ENCODE measurements around the gene SLC37A2.
"Not testable (repeated sequence)": the region's sequence is repeated elsewhere in the genome, so short reads cannot be mapped to it uniquely, and the experiment has no call there.

Gene SLC37A2

DNA sequence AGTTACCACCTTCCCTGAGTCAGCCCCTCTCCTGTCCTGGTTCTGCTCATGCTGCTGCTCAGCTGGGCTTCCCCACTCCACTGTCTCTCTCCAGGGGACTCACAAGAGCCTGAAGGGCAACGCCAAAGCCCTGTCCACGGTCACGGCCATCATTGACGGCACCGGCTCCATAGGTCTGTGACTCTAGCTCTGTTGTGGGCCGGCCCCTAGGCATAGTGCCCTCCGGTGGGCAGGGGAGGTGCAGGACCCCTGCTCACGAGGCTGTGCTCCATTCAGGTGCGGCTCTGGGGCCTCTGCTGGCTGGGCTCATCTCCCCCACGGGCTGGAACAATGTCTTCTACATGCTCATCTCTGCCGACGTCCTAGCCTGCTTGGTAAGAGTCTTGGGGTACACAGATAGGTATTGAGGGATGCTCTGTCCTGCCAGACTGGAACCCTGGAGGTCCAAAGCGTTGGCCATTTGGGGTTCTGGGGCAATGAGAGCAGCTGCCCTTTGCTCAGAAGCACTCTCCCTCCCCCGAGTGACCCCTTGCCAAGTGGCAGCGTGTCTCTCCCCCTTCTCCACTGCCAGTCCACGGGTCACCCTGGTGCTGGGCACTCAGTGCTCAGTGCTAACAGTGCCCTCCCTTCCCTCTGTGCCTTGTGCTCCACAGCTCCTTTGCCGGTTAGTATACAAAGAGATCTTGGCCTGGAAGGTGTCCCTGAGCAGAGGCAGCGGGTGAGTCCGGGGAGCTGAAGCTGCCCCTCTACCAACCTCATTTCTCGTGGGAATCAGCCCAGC, 22.4 kb downstream of the SLC37A2 start:
- DNase-seq = no peak

DNA sequence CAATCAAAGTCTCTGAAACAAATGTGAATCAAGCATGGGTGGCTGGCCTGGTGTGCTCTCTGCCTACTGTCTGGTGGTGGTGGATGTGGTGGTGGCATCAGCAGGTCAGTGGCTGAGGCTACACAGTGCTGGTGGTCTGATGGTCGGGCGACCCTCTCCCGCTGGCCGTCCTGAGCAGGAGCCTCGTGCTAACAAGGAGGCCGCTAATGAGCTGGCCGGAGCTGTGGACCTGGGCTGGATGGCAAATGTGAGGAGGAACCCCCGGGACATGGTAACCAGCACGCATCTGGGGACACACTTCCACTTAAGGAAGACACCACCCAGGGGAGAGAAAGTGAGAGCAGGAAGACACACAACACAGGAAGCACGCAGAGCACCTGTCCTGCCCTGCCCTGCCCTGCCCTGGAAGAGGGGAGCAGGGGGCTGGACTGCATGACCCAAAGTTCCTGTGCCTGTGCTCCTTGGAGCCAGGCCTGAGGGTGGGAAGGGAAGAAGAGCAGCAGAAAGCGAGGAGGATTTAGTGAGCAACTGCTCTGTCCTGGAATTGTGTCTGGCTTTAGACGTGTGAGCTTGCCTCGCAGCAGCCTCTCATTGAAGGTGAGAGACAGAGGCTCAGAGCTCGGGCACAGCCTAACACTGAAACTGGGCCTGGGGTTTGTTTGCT, 23.7 kb downstream of the SLC37A2 start:
- DNase-seq = no peak

DNA sequence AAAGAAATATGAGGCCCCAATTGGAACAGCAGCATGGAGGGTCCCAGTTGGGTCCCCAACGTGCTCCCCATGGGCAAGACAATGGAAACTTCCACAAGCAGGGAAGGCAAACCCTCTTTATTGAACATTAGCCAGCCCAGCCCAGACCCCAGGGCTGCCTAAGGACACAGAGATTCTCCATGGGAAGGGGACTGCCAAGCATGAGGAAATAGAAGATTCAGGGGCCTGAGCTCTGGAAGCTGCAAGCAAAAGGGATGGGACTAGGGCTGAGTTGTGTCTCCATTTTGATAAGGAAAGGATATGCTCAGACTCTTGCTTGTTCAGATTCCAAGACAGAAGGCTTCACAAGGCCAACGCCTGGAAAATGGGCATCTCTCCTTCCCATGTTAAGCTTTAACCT, 25.0 kb downstream of the SLC37A2 start:
- no peak for DNase-seq

DNA sequence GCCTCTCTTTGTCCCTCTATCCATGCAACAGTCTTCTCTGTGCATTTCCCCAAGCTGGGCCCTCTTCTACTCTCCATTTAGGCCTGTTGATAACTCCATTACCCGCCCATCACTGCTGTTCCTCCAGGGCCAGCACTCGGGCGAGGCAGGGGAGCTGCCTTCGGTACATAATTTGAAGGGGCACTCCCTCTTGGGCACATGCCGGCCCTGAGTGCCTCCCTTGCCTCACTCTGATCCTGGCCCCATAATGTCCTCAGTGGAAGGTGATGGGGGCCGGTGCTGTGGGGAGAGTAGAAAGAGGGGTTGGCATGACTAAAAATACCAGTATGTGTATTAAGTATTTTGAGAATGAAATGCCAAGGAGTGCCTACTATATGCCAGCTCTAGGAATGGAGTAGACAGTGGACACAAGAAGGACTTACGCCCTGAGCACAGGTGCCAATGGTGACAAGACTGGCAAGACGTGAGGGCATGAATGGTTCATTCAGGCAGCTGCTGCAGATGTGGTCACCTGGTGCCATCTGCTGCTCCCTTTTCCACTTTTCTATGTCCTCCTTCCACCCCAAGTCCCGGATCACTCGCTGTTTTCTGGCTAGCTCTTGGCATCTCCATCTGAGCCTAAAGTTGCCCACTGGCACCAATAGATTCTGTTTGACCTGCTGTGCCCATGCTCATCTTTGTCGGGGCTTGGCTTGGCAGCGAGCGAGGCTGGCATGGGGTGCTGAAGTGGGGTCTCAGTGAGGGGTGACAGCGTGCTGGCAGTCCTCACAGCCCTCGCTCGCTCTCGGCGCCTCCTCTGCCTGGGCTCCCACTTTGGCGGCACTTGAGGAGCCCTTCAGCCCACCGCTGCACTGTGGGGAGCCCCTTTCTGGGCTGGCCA, 25.7 kb downstream of the SLC37A2 start:
- DNase-seq = no peak

DNA sequence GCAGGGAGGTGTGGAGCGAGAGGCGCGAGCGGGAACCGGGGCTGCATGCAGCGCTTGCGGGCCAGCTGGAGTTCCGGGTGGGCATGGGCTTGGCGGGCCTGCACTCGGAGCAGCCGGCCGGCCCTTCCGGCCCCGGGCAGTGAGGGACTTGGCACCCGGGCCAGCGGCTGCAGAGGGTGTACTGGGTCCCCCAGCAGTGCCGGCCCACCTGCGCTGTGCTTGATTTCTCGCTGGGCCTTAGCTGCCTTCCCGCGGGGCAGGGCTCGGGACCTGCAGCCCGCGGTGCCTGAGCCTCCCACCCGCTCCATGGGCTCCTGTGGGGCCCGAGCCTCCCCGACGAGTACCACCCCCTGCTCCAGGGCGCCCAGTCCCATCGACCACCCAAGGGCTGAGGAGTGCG, 26.4 kb downstream of the SLC37A2 start:
- DNase-seq = not testable (repeated sequence)

DNA sequence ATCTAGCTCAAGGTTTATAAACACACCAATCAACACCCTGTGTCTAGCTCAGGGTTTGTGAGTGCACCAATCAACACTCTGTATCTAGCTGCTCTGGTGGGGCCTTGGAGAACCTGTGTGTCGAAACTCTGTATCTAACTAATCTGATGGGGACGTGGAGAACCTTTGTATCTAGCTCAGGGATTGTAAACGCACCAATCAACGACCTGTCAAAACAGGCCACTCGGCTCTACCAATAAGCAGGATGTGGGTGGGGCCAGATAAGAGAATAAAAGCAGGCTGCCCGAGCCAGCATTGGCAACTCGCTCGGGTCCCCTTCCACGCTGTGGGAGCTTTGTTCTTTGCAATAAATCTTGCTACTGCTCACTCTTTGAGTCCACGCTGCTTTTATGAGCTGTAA, 27.0 kb downstream of the SLC37A2 start:
- DNase-seq = not testable (repeated sequence)

DNA sequence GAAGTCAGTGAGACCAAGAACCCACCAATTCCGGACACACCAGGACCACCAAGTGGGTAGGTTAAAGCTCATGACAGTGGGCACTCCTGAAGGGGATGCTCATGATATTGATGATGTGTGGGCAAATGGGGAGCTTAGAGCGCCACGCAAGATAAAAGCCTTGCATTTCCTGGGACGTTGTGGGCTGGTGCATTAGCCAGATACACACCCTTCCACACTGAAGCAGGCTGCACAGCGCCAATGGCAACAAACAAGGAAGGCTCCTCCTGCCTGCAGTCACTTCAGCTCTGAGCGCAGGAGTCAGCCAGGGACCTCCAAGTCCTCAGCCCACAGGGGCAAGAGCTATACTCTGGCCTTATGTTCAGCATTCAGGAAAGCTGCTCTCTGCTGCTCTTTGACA, 27.7 kb downstream of the SLC37A2 start:
- DNase-seq = no peak

DNA sequence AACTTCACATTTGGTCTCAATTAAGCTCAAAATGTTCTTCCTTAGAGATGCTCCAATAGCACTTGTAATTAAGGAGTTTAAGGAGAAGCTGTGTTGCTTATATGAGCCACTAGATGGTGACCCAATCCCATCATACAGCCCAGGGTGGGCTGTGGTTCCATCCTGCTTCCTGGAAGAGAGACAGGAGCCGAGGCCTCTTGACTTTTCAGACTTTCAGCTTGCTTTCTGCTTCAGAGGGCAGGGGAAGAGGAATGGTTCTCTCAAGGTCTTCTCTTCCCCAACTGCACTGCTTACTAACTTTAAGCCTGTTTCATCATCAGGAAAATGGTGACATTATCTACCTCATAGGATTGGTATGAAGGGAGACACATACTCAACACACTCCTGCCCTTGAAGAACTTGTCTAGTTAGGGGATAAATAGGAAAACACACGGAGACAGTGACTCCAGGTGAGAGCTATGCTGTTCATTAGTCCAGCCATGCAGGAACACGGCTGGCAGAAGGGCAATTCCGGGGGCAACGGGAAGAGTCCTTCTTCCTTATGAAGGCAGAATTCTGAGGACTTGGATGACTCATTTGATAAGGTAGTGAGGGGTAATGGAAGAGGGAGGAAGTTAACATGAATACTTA, 28.3 kb downstream of the SLC37A2 start:
- DNase-seq = peak; percentile 78

DNA sequence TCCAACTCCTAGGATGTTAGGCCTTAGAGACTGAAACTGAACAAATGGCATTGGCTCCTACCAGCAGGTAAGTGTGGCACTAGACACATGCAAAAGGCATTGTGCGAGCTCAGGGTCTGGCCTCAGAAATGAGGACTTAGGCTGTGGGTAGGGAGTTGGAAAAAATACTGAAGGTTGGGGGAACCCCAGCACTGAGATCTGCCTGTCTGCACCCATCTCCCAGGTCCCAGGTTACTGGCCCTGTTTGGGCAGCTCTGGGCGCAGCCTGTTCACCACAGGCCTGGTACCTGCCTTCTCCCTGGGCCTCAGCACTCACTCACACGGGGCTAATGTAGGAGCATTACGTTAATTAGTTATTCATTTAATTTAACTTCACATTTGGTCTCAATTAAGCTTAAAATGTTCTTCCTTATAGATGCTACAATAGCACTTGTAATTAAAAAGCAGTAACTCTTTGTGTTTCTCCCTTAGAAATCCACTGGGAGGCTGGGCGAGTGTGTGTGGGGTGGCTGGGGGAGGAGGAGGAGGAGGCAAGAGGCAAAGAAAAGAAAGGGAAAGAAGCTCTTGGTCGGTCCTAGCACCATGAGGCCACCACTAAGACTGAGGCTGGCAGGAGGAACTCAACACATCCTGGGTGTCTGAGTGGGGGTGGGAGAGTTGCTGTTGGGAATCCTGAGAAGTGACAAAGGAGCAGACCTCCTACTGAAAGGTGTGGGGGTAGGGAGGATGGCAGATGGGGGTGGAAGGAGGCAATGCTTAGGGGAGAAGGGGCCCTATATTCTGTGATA, 29.0 kb downstream of the SLC37A2 start:
- no peak for DNase-seq

DNA sequence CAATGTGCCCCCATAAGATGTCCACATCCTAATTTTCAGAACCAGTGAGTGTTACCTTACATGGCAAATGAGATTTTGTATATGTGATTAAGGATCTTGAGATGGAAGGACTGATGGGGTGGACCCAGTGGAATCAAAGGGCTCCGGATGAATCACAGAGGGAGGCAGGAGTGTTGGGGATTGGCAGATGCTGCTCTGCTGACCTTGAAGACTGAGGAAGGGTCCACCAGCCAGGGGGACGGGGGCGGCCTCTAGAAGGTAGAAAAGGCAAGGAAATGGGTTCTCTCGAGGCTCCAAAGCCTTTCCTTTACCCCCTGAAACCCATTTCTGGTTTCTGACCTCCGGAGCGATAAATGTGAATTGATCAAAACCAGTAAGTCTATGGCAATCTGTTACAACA, 29.6 kb downstream of the SLC37A2 start:
- no peak for DNase-seq

DNA sequence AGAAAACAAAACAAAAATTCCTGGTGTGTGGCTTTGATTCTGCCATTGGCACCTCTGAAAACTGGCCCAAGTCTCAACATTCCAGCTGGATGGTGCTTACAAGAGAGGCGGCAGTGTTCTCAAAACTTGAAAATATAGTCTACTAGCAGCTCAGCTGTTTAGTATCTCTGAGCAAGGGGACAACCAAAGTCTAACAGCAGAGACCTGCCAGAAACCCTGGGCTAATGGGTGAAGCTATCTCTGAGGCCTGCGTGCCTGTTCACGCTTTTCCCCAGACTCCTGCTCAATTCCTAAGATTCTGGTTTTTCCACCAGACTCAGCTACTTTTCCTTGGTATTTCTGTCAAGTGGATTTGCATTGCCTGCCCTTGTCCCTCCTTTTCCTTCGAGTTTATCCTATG, 30.4 kb downstream of the SLC37A2 start:
- DNase-seq = no peak

DNA sequence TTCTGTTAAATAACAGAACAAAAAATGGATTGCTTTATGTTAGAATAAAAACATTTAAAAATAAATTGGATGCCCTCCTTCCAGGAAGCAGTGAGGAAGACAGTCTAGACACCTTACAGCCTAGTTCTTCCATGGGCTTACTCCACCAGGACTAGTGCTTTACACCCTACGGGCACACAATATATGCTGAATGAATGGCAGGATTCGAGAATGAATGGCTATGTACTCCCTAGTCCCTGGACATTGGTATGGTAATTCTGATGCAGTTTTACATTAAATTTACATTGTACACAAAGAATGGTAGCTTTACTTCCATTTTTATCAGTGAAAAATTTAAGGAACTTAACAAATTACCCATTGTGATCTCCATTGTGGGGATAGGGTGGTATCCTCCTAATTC, 31.6 kb downstream of the SLC37A2 start:
- no peak for DNase-seq

DNA sequence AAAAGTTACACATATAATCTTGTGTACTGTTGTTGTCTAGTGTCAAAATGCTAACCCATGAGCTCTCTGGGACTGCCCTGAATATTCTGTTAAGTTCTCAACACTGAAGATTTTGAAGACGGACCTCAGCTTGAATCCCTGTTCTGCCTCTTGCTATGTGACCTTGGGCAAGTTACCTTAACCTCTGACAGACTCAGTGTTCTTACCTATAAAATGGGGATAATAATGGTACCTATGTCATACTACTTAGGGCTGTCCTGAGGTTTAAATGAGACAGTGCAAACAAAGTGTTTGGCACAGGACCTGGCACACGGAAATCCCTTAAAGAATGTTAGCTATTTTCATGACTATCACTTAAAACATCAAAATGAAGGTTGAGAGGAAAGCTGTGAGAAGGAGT, 37.0 kb downstream of the SLC37A2 start:
- DNase-seq = no peak

DNA sequence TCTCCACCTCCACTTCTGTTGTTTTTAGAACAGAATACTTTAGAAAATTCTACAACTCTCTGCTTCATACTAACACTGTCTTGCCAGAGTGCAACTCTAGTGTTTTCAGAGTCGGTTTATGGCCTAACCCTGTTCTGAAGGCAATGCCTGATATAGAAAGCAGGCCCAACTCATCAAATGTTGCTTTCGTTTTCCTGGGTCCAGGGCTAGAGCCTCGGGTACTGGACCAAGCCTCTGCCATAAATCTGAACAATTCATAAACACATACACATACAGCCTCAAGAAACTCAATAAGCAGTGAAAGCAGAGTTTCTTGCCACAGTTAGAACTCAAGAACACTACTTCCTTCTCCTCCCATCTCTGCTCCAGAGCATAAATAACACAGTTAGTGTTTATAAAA, 38.5 kb downstream of the SLC37A2 start:
- DNase-seq = no peak

DNA sequence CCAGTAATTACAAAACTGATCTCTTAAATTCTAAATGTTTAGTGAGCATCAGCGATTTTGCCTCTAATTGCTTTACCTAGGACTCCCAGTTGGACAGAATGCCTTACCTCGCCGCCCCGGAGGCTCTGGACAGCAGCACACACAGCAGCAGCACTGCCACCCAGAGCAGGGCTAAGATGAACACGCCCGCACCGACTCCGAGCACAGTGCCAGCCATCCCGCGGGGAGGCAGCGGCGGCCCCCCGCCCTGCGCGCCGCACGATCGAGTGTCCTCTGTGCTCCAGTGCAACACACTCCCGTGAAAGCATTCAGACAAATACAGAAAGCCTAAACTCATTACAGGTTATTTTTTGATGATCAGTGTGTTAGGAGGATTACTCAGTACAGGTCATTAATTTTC, 38.9 kb downstream of the SLC37A2 start:
- DNase-seq = no peak

DNA sequence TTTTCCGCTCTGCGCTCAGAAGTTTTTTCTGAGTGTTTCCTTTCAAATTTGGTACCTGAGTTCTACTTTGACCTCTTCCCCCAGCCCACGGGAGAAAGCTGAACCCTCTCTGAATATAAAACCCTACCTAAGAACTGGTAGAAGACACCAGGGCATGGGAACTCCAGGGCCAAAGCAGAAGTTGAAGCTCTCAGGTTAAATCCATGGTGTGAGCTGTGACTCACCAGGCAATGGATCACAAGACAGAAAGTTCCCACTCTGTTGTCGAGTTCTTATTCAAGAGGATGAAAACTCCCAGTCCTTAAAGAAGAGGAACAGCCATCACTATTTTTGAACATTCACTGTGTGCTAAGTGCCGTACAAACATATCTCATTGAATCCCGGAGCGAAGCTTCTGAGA, 39.4 kb downstream of the SLC37A2 start:
- no peak for DNase-seq

DNA sequence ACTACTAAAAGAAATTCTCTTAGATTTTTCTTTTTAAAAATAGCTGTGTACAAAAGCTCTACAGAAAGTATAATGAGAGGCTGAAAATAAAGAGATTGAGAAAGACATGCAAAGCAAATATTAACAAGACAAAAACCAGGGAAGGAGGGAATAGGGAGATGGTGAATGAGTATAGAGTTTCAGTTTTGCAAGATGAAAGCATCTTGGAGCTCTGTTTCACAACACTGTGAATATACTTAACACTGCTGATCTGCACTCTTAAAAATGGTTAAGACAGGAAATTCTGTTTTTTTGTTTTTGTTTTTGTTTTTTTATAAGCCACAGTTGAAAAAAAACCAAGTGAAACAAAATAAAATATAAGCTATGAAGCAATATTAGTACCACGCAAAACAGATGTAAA, 42.8 kb downstream of the SLC37A2 start:
- DNase-seq = no peak

DNA sequence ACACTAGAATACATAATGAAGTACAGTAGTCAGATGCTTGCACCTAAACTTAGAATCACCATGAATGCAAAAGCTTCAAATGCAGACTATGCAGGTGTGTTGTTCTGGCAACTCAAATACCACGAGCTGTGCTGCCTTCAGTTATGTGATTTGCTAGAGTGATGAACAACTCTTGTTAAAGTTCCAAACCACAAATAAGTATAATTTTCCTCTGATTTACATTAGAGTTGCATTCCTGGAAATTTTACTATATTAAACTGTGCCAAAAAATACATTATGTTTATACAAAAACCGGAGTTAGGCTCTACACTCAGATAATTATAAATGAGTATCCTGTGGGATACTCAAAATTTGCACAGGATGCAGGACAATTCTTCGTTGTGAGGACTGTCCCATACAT, 45.4 kb downstream of the SLC37A2 start:
- DNase-seq = peak; percentile 70

DNA sequence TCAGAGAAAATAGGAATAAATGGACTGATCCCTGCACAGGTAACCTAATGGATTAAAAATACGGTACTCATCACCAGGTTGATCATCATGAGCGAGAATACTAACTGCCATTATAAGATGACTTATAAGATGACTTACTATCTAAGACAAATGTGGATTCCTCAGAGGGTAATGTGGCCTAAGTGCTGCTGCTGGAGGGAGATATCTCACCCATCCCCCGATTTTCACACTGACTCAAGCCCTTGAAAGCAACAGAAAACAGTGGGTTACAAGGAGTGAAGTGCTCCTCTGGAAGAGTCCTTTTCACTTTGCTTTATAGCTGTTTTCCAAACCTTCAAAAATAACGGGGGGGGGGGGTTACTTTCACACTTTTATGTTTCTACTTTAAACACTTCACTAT, 47.4 kb downstream of the SLC37A2 start:
- no peak for DNase-seq

DNA sequence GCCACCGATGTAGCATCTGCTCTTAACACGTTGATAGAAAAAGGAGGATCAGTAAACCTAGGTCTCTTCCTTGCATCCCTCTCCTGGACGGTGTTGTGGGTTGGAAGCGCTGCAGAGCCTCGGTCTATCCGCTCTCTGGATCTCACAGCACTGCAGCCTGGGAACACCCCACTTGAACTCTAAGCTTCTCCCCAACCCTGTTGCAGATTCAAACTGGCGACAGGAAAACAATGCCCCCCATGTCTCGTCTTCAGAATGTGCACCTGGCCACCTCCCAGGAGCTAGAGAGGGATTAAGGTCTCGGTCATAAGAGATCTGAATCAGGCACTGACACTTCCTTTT, 47.9 kb downstream of the SLC37A2 start:
- DNase-seq = peak; percentile 91

DNA sequence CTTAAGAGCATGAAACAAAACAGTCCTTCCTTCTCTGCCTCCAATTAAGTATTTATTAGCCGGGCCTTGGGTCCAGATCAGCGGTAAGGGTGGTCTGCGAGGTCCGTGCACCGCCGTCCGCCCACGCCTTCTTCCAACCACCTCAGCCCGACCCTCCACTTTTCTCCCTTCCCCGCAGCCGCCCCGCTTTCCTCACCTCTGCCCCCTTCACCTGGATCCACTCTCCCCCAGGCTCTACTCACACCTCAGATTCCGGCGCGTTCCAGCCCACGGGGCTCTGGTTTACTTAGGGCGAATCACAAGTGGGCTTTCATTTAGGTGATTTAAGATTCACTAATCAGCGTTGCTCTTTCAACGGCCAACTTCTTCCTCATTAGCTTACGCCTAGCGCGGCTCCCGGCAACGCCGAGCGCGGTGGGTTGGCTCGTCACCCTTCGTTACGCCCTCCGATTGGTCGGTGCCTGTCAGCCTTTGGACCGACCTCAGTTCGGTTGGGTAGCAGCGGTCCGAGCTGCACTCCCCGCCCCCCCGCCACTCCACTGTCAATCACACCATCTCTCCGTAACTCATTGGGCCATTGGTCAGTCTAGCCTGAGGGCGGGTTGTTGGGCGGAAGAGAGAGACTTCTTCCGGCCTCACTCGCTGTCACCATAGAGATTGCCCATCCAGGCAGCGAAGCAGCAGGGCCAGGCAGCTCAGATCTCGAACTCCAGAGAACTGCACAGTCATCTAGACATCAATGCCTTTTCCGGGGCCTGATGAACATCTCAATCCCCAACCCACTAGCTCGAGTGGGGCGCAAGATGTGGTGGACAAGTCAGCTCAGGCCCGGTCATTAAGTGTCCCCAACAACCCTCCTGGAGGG, 48.5 kb downstream of the SLC37A2 start, which contains the start of gene TMEM218:
Gene TMEM218, minus strand, starts transcription at position 284 of the 865 bp plus-strand sequence. CDS start 9,385 bp downstream, outside the sequence.
- DNase-seq = peak; percentile 100

Measured in NCI-H526 treated with DMSO at 0.1 percent for 48 hours (cell line).